ENCODE data around the gene SCT. TPM values are rescaled to one million over a fixed set of nuclear protein-coding genes. Genes with fewer than 3 reads are reported as not detected.

Gene SCT
- total and polyA plus RNA-seq, 2 of the 4 experiments (the other 2 are of a cell fraction), result not detected

DNA sequence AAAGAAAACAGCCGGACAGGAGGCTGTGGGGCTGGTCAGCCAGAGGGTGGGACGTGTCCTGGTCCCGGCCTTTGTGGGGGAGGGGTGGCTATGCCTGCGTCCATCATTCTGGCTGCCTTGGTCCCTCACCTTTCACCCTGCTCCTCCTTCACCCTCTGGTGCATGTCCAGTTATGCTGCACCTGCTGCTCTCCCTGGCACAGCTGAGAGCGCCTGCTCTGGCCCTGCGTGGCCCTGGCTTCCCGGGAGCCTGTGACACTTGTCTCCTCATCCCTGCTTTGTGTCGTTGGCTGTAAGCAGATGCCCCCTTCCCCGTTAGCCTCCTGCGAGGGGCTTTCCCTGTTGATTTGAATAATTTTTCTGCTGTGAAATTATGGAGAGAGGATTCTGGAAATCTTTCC is 34.1 kb downstream of the SCT start:
- Histone ChIP-seq H3K23ac (ENCODE audit: low read depth, low read length) (no peak overlapping the region), H2BK120ac (ENCODE audit: low read depth, low read length) (no peak overlapping the region), H2BK15ac (ENCODE audit: low read depth, low read length) (no peak overlapping the region), H4K8ac (ENCODE audit: low read depth in 2 of 2, low read length in 2 of 2) (no peak overlapping the region), H2AFZ (replicated peaks; ENCODE audit: low read length, poor library complexity) (no peak overlapping the region), H3K27ac (ENCODE audit: insufficient read depth, low read length) (no peak overlapping the region), H3K56ac (ENCODE audit: extremely low read depth, insufficient read depth, low read length) (no peak overlapping the region), H3K36me3 (ENCODE audit: control insufficient read depth, insufficient read depth, low read length) (peaks cover 69% of the 10 kb centered on the region), H3K9me3 (ENCODE audit: control insufficient read depth, insufficient read depth, low read length) (no peaks in the 10 kb centered on the region), H3K9ac (ENCODE audit: low read depth, low read length) (no peak overlapping the region), H3K14ac (replicated peaks; ENCODE audit: low read depth, low read length) (no peak overlapping the region), H4K91ac (ENCODE audit: insufficient read depth, low read depth, low read length) (no peak overlapping the region), H2BK20ac (ENCODE audit: low read depth, low read length) (no peak overlapping the region), H3K79me1 (ENCODE audit: low read depth in 1 of 2, low read length in 2 of 2) (peaks cover 30 to 64% of the 10 kb centered on the region in 2 experiments), H3K18ac (ENCODE audit: low read depth, low read length) (no peak overlapping the region), H3K9me1 (ENCODE audit: insufficient read depth, low read length) (no peaks in the 10 kb centered on the region; the same call in 1 of the 2 replicates), H3K4me2 (ENCODE audit: low read depth, low read length) (no peak overlapping the region), H2BK5ac (ENCODE audit: low read depth, low read length, poor library complexity, severe bottlenecking) (no peak overlapping the region), H3K4me3 (ENCODE audit: insufficient read depth, low read depth, low read length) (no peak overlapping the region), H3K27me3 (ENCODE audit: control insufficient read depth, insufficient read depth, low read length) (no peaks in the 10 kb centered on the region), H4K5ac (ENCODE audit: low read depth, low read length) (no peak overlapping the region), H2AK9ac (replicated peaks; ENCODE audit: low read depth, low read length, poor library complexity) (no peak overlapping the region), H3K4ac (ENCODE audit: low read depth, low read length) (no peak overlapping the region), H3K4me1 (ENCODE audit: control insufficient read depth, insufficient read depth, low read length) (0 out of 2 replicates have a peak, but pooled peaks cover 2% of the 10 kb centered on the region), H4K20me1 (ENCODE audit: insufficient read depth, low read length) (peaks cover 57% of the 10 kb centered on the region), H2AK5ac (ENCODE audit: low read depth, low read length) (no peak overlapping the region)
- TF ChIP-seq CHD1 (IDR thresholded peaks at IDR 0.05; ENCODE audit: low read depth, low read length) (no peak), CEBPB (IDR thresholded peaks at IDR 0.05; ENCODE audit: low read depth, low read length) (no peak), MAFK (IDR thresholded peaks at IDR 0.05; ENCODE audit: low read depth, low read length) (no peak), BHLHE40 (IDR thresholded peaks at IDR 0.05; ENCODE audit: low read depth, low read length) (no peak), POLR2A (IDR thresholded peaks at IDR 0.05; ENCODE audit: low read depth, low read length) (no peak), RAD21 (IDR thresholded peaks at IDR 0.05; ENCODE audit: low read length) (no peak), RCOR1 (IDR thresholded peaks at IDR 0.05; ENCODE audit: insufficient replicate concordance, low read length) (no peak), SMC3 (IDR thresholded peaks at IDR 0.05; ENCODE audit: low read depth, low read length) (no peak), FOS (IDR thresholded peaks at IDR 0.05; ENCODE audit: low read depth, low read length) (no peak), RFX5 (IDR thresholded peaks at IDR 0.05; ENCODE audit: low read depth, low read length) (no peak), MXI1 (IDR thresholded peaks at IDR 0.05; ENCODE audit: borderline replicate concordance, low read depth, low read length) (no peak), NFE2L2 (IDR thresholded peaks at IDR 0.05; ENCODE audit: low read depth, low read length) (no peak)
- TF ChIP-seq, protein P1, sequence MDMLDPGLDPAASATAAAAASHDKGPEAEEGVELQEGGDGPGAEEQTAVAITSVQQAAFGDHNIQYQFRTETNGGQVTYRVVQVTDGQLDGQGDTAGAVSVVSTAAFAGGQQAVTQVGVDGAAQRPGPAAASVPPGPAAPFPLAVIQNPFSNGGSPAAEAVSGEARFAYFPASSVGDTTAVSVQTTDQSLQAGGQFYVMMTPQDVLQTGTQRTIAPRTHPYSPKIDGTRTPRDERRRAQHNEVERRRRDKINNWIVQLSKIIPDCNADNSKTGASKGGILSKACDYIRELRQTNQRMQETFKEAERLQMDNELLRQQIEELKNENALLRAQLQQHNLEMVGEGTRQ (IDR thresholded peaks at IDR 0.05; ENCODE audit: low read depth, low read length), result no peak
- TF ChIP-seq, protein P2, sequence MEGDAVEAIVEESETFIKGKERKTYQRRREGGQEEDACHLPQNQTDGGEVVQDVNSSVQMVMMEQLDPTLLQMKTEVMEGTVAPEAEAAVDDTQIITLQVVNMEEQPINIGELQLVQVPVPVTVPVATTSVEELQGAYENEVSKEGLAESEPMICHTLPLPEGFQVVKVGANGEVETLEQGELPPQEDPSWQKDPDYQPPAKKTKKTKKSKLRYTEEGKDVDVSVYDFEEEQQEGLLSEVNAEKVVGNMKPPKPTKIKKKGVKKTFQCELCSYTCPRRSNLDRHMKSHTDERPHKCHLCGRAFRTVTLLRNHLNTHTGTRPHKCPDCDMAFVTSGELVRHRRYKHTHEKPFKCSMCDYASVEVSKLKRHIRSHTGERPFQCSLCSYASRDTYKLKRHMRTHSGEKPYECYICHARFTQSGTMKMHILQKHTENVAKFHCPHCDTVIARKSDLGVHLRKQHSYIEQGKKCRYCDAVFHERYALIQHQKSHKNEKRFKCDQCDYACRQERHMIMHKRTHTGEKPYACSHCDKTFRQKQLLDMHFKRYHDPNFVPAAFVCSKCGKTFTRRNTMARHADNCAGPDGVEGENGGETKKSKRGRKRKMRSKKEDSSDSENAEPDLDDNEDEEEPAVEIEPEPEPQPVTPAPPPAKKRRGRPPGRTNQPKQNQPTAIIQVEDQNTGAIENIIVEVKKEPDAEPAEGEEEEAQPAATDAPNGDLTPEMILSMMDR (conservative IDR thresholded peaks at IDR 0.05; ENCODE audit: low read depth, low read length), result no peak
- BruUV-seq (replicated peaks), result no TSS peak
- POLR2A ChIA-PET (ENCODE audit: unreplicated experiment), result no interaction called here
- dilution Hi-C loops (cut with HindIII; ENCODE audit: low sequenced_read_pairs, unreplicated experiment), result no loop called here
- in situ Hi-C loops (cut with MboI; ENCODE audit: low sequenced_read_pairs), result no loop called here
- DNase-seq, result no peak
- WGBS, 2 experiments (ENCODE audit: extremely low coverage in 2 of 2, insufficient read length in 1 of 2), result no CpG with 5 or more reads among the region's 10 CpGs
- intact Hi-C loops (cut with micrococcal nuclease), result no loop called here
- ATAC-seq (ENCODE audit: low read depth), result no peak
- CTCF ChIA-PET, result no interaction called here

All from IMR-90 (cell line).